GM18517 (cell line): ENCODE measurements around the gene PLXND1.

Experiments used
- ATAC-seq: cut with Tn5 transposase; IDR thresholded peaks from one replicate; pipeline ENCODE4 v1.9.1; 2021; ENCODE audit warnings: mild to moderate bottlenecking, moderate library complexity; ENCODE audit not compliant: unreplicated experiment

Gene PLXND1

DNA sequence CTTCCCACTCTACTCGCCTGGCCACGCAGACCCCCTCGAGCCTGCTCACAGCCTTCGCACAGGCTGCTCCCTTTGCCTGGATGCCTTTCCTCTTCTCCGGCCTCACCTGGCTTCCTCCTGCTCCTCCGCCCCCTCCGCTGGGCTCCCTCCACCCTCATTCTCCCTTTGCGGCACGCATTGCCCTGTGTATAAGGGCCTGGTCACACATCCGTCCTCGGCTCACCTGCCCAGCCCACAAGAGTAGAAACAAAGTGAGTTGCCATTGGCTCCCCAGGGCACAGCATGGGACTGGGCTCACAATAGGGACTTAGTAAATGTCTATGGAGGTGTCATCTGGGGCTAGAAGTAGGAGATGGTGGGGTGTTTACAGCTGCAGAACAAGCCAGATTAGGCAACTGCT, 4.2 kb downstream of the PLXND1 start:
- ATAC-seq = no peak

- no peak for ATAC-seq
Measured at GRCh38 chr3:129601713-129602112, 4.8 kb downstream of the PLXND1 start.

DNA sequence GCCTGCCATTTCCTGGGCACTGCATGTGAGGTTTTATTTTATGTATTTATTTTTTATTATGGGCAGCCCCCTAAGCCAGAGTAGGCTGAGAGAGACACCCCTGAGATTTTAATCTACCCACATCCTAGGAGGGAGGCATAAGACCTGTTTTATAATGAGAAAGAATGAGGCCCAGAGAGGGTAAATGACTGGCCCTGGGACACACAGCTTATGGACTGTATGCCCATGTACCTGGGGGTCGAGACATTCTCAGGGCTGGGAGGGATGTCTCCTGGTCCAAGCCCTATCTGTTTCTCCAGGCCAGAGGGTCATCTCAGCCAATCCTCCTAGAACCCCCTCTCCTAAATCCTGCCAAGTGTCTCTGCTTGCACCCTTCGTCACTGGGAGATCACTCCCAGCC, 6.1 kb downstream of the PLXND1 start:
- ATAC-seq = no peak

DNA sequence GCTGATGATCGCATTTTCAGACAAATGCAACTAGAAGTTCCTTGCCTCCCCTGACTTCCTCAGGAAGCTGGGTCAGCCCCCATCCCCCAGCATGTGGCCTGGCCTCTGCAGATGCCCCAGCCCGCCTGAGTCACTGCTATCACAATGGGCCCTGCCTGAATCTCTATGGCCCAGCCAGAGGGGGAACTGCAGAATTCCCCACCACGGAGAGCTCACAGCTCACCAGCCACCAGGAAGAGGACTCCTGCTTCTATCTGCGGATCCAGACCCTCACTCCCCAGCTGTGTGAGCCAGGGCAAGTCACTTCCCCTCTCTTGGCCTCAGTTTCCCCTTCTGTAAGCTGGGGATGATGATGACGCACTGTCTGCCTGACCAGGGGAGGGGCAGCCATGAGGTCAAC, 6.9 kb downstream of the PLXND1 start:
- ATAC-seq = no peak

GRCh38 chr3:129599073-129599472, 7.4 kb downstream of the PLXND1 start:
- ATAC-seq = no peak

- ATAC-seq = no peak
Measured at GRCh38 chr3:129598484-129598883, 8.0 kb downstream of the PLXND1 start.

DNA sequence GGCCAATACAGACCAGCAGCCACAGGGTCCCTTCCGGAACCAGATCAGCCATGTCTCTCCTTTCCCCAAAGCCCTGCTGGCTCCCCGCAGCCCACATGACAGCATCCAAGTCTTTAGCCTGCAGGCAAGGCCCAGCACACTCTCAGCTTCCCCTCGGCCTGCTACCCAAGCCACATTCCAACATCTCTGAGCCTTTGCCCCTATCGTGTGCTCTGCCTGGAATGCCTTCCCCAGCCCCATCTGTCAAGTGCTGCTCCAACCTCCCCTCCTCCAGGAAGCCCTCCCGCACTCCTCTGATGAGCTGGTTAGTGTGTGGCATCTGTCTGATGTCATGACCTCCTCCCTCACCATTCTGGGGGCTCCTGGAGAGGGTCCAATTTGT, 8.5 kb downstream of the PLXND1 start:
- ATAC-seq = no peak

DNA sequence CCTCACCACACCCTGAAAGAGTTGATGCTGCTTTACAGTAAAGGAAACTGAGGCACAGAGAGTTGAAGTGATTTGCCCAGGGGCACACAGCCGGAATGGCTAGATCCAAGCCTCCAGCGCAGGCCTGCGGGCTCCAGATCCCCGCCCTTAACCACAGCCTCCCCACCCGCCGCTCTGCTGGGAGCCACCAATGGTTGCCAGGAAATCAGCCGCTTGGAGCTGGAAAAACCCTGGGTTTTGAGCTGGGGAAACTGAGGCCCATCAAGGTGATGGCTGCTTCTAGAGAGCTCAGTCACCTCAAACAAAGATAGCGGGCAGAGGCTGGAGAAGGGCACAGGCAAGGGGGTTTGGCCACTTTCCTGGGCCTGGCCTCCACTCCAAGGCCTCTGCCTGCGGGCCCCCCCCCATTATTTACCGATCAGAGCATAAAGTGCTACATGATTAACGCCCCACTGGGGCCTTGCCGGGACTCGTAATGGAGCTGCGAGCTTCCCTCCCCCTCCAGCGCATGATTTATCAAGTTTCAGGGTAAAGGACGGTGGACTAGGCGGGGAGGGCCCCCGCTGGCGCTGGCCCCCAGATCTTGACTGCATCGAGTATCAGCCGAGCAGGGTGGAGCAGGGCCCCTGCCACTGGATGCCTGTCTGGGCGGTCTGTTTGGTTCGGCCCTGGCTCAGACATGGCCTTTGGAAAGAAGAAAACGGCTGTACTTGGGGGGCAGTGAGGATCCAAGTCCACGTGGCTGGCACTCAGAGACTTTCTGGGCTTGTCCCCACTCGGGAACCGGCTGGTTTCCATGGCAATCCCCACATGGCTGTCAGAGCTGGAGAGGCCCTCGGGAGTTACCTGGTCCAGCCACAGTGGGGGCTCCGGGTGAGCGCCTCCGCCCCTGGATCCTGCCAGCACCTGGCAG, 9.1 kb downstream of the PLXND1 start:
- no peak for ATAC-seq

- ATAC-seq = no peak
Measured at GRCh38 chr3:129596194-129597086, 10.0 kb downstream of the PLXND1 start.

- no peak for ATAC-seq
Measured at GRCh38 chr3:129595544-129596193, 10.8 kb downstream of the PLXND1 start.

DNA sequence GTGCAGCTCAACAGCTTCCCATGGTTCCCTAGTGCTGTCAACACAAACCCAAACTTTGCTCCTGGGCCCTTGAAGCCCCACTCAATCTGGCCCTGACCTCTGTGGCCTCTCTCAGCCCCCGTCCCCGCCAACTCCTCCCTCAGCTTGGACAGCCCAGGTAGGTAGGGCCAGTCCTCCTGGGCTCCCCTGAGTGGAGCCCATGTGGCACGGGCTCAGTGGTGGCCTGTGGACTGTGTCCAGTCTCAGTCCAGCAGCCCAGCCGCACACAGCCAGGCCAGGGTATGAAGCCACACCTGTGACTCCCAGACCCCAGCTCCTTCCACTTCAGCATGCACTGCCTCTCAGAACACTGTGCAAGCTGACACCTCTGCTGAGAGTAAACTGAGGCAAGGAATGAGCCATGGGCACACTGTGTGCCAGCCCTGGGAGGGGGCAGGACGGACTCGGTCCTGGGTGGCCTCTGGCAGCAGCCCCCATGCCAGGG, 11.5 kb downstream of the PLXND1 start:
- no peak for ATAC-seq

DNA sequence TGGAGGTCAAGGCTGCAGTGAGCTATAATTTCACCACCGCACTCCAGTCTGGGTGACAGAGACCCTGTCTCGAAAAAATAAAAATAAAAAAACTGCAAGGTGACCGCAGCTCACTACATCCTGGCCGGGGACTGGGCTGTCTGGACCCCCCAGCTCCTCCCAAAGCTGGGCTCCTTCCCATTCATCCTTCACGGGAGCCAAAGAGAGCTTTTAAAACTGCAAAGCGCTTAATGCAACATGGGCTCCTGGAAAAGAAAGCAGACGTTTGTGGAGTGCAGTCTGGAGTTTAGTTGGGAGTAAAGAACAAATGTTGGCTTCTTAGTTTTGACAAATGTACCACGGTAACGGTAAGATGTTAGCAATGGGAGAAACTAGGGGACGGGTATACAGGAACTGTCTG, 12.1 kb downstream of the PLXND1 start:
- ATAC-seq = no peak

DNA sequence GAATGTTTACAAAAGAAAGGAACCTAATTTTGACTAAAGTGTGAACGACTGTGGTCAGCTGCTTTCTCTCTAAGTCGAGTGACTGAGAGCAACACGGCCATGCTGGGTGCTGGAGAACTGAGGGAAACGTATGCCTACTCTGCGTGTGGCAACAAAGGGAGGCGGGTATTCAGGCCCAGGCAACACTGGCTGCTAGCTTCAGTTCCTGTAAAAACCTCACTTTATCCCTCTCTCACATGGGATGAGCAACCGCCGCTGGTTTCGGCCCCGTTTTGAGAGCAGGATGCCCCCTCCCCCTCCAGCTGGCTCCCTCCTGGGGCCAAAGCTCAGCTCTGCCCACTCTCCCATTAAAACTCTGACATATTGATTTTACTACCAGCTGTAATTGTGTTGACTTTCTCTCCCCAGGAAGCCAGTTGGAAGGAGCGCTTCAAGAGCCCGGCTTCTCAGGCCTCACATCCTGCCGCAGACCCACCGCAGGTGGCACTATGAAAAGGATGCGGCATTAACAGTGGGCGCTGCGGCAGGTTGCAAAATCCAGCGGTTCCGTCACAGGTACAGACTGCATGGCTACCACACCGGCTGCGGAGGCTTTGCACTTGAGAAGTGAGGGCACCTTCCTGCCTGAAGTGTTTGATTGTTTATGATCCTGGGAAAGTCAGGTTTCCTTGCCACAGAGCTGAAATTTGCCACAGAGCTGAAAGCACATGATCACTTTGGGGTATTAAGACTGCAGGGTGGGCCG, 12.7 kb downstream of the PLXND1 start:
- ATAC-seq = no peak

GRCh38 chr3:129593230-129593594, 13.3 kb downstream of the PLXND1 start:
- ATAC-seq = no peak

- ATAC-seq = no peak
Measured at GRCh38 chr3:129592381-129593131, 13.9 kb downstream of the PLXND1 start.

DNA sequence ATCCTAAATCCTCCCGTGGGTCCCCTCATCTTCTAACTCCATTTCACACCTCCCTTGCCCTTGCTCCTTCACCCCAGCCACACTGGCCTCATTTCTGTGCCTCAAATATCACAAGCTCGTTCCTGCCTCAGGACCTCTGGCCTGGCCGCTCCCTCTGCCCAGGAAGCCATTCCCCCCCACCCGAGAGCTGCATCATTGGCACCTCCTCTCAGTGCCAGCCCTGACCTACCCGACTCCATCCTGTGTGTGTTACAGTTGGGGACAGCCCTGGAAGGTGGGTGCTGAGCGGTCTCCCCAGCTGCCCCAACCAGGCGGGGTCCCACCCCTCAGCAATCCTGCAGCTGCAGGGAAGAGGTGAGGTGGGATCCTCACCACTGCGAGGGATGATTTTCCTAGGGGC, 14.5 kb downstream of the PLXND1 start:
- no peak for ATAC-seq

GRCh38 chr3:129590215-129590614, 16.3 kb downstream of the PLXND1 start:
- no peak for ATAC-seq

DNA sequence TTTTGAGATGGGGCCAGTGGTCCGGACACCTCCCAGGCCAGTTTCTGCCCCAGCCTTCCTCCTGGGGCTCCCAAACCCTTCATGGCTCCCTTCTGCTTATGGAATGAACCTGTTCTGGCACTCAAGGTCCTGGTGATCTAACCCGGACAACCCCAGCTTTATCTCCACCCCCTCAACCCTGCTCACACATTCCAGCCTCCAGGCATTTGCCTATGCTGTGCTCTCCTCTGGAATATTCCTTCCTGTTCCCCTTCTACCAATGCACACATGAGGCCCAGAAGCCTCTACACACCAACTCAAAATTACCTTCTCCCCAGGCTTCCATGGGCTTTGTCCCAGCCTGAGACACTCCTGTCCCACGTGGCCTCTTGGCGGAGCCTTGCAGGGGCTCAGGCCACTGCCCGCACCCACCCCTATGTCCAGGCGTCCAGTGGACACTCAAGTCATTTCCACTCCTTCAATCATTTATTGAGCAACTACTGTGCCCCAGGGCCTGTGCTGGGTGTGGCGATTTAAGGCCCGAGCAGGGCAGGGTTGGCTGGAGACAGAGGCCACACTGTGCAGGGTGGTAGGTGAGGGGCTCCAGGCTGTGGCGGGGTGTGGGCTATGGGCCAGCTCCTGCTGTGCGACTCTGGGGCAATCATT, 18.8 kb downstream of the PLXND1 start:
- no peak for ATAC-seq

GRCh38 chr3:129586746-129587430, 19.6 kb downstream of the PLXND1 start:
- no peak for ATAC-seq
